Liver (tissue), 3 donors: ENCODE data around the gene SCAMP5.

Source experiments
- ATF3 ChIP-seq: IDR thresholded peaks from 2 replicates; pipeline ENCODE4 v1.6.1; 2016; ENCODE audit warnings: antibody characterized with exemption
- FOXA1 ChIP-seq: IDR thresholded peaks from 2 replicates; pipeline ENCODE4 v1.6.1; 2016; ENCODE audit warnings: antibody characterized with exemption
- GABPA ChIP-seq, 2 donors: IDR thresholded peaks in 1 of 2; conservative IDR thresholded peaks in 1 of 2; 2 replicates each; pipeline ENCODE4 v1.6.1; 2016; ENCODE audit warnings: antibody characterized with exemption in 2 of 2, mild to moderate bottlenecking in 1 of 2, moderate library complexity in 1 of 2
- JUND ChIP-seq, 2 donors: IDR thresholded peaks; 2 replicates each; pipeline ENCODE4 v1.6.1; 2016; ENCODE audit warnings: antibody characterized with exemption in 2 of 2
- RAD21 ChIP-seq, 2 donors: IDR thresholded peaks; 2 replicates each; pipeline ENCODE4 v1.6.1; 2016; ENCODE audit warnings: antibody characterized with exemption in 2 of 2, mild to moderate bottlenecking in 2 of 2
- SP1 ChIP-seq: IDR thresholded peaks from 2 replicates; pipeline ENCODE4 v1.6.1; 2018; ENCODE audit warnings: antibody characterized with exemption, mild to moderate bottlenecking
- TAF1 ChIP-seq: conservative IDR thresholded peaks from 2 replicates; pipeline ENCODE4 v1.6.1; 2016; ENCODE audit warnings: antibody characterized with exemption, mild to moderate bottlenecking
- YY1 ChIP-seq: IDR thresholded peaks from 2 replicates; pipeline ENCODE4 v1.6.1; 2016; ENCODE audit warnings: antibody characterized with exemption, mild to moderate bottlenecking
- TF ChIP-seq, protein P1 (sequence below): fragments of 150-350 bp; IDR thresholded peaks from 2 replicates; pipeline ENCODE4 v1.5.1; 2017; ENCODE audit warnings: improper control_type of control experiment, low read depth, low read length; ENCODE audit not compliant: missing input control
- TF ChIP-seq, protein P2 (sequence below): IDR thresholded peaks from 2 replicates; pipeline ENCODE4 v1.6.1; 2016; ENCODE audit warnings: antibody characterized with exemption, mild to moderate bottlenecking
- donor health status: healthy.
- donor health status: healthy.

- no peak for TF ChIP-seq FOXA1
- TF ChIP-seq, protein P1, sequence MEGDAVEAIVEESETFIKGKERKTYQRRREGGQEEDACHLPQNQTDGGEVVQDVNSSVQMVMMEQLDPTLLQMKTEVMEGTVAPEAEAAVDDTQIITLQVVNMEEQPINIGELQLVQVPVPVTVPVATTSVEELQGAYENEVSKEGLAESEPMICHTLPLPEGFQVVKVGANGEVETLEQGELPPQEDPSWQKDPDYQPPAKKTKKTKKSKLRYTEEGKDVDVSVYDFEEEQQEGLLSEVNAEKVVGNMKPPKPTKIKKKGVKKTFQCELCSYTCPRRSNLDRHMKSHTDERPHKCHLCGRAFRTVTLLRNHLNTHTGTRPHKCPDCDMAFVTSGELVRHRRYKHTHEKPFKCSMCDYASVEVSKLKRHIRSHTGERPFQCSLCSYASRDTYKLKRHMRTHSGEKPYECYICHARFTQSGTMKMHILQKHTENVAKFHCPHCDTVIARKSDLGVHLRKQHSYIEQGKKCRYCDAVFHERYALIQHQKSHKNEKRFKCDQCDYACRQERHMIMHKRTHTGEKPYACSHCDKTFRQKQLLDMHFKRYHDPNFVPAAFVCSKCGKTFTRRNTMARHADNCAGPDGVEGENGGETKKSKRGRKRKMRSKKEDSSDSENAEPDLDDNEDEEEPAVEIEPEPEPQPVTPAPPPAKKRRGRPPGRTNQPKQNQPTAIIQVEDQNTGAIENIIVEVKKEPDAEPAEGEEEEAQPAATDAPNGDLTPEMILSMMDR, result no peak
- TF ChIP-seq SP1, result no peak
- TF ChIP-seq, protein P2, sequence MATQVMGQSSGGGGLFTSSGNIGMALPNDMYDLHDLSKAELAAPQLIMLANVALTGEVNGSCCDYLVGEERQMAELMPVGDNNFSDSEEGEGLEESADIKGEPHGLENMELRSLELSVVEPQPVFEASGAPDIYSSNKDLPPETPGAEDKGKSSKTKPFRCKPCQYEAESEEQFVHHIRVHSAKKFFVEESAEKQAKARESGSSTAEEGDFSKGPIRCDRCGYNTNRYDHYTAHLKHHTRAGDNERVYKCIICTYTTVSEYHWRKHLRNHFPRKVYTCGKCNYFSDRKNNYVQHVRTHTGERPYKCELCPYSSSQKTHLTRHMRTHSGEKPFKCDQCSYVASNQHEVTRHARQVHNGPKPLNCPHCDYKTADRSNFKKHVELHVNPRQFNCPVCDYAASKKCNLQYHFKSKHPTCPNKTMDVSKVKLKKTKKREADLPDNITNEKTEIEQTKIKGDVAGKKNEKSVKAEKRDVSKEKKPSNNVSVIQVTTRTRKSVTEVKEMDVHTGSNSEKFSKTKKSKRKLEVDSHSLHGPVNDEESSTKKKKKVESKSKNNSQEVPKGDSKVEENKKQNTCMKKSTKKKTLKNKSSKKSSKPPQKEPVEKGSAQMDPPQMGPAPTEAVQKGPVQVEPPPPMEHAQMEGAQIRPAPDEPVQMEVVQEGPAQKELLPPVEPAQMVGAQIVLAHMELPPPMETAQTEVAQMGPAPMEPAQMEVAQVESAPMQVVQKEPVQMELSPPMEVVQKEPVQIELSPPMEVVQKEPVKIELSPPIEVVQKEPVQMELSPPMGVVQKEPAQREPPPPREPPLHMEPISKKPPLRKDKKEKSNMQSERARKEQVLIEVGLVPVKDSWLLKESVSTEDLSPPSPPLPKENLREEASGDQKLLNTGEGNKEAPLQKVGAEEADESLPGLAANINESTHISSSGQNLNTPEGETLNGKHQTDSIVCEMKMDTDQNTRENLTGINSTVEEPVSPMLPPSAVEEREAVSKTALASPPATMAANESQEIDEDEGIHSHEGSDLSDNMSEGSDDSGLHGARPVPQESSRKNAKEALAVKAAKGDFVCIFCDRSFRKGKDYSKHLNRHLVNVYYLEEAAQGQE, result no peak
- TF ChIP-seq JUND (IDR thresholded peaks at IDR 0.05), result no peak
- no peak for TF ChIP-seq TAF1
- no peak for TF ChIP-seq RAD21 (IDR thresholded peaks at IDR 0.05)
- TF ChIP-seq YY1, result no peak
- no peak for TF ChIP-seq ATF3
- no peak for TF ChIP-seq GABPA (IDR thresholded peaks at IDR 0.05 in 1 of 2, conservative IDR thresholded peaks at IDR 0.05 in 1 of 2)
Measured at GRCh38 chr15:75070674-75071073, 75.3 kb downstream of the SCAMP5 start.
